K562 (cell line): ENCODE results near the gene MYH15. TPM values are rescaled to one million over a fixed set of nuclear protein-coding genes. Genes with fewer than 3 reads are reported as not detected.

Experiments used
- ATAC-seq: fragments of 200-7000 bp; cut with Tn5 transposase; 3 replicates; pipeline ENCODE4 v1.9.1; 2020; ENCODE audit warnings: moderate library complexity
- BruUV-seq: library from RNA; stranded (reverse); fragments of 400-500 nt; replicated peaks from 2 replicates; lab custom pipeline; 2021; lab: Mats Ljungman, UMichigan
- CTCF ChIA-PET: fragments of 300-600 bp; formaldehyde crosslinking; extraction: SDS; loops from one replicate; lab custom pipeline; 2021; ENCODE audit warnings: low intra/inter-chr PET ratio; lab: Yijun Ruan, JAX
- POLR2A ChIA-PET: fragments of 300-600, 350-650 bp; sonication (Branson Sonifier 250); formaldehyde crosslinking; extraction: SDS; loops from one replicate; lab custom pipeline; 2021; ENCODE audit warnings: antibody characterized with exemption, inconsistent platforms; lab: Yijun Ruan, JAX
- DNase-seq, 4 experiments: peaks; one replicate each; pipeline versions ENCODE4 v3.0.0 to v3.0.0-alpha.2; 2011 to 2018; ENCODE audit warnings: low spot score in 3 of 4, mixed read lengths in 3 of 4; ENCODE audit errors: extremely low read depth in 1 of 4
- FAIRE-seq: peaks from 2 replicates; lab custom pipeline; 2011; peaks lifted over from hg19 to GRCh38; lab: Jason Lieb, UNC
- H2AFZ ChIP-seq: 2 replicates; pipeline ENCODE4 v1.6.0; 2011; ENCODE audit warnings: low read depth, low read length, control low read depth, inconsistent platforms
- H3K27ac ChIP-seq: fragments of 200-600 bp; 3 replicates; pipeline ENCODE4 v1.8.0; 2011; ENCODE audit warnings: low read depth, mild to moderate bottlenecking, control low read depth, inconsistent platforms, low read length, moderate library complexity, mixed read lengths; ENCODE audit errors: extremely low read depth
- H3K27me3 ChIP-seq, 2 experiments: fragments of 300-600 bp in 1 of 2; 2 replicates in 1 of 2; 3 replicates in 1 of 2; pipeline versions ENCODE4 v1.6.0 to v1.8.0; 2011; ENCODE audit warnings: inconsistent platforms in 2 of 2, low read length in 2 of 2, mild to moderate bottlenecking in 1 of 2, mixed read lengths in 1 of 2, moderate library complexity in 1 of 2; ENCODE audit not compliant: control insufficient read depth in 2 of 2, insufficient read depth in 2 of 2
- H3K36me3 ChIP-seq: fragments of 300-600 bp; 3 replicates; pipeline ENCODE4 v1.8.0; 2011; ENCODE audit warnings: mild to moderate bottlenecking, low read length, inconsistent platforms; ENCODE audit not compliant: control insufficient read depth, insufficient read depth
- H3K4me1 ChIP-seq, 2 experiments: fragments of 200-600 bp in 1 of 2; replicated peaks in 1 of 2; 2 replicates in 1 of 2; 3 replicates in 1 of 2; pipeline versions ENCODE4 v1.5.1 to v1.8.0; 2011; ENCODE audit warnings: inconsistent platforms in 2 of 2, low read length in 2 of 2, mild to moderate bottlenecking in 1 of 2, mixed read lengths in 1 of 2, moderate library complexity in 1 of 2; ENCODE audit not compliant: control insufficient read depth in 2 of 2, insufficient read depth in 2 of 2
- H3K4me2 ChIP-seq: 2 replicates; pipeline ENCODE4 v1.6.1; 2011; ENCODE audit warnings: low read length, control low read depth, inconsistent platforms, mixed read lengths; ENCODE audit not compliant: insufficient read depth
- H3K4me3 ChIP-seq: fragments of 200-600 bp; sonication (generic), shearing (Covaris generic); 2 replicates; pipeline ENCODE4 v1.5.1; 2016; ENCODE audit warnings: control low read depth, inconsistent platforms
- H3K79me2 ChIP-seq: fragments of 200-600 bp; 3 replicates; pipeline ENCODE4 v1.8.0; 2011; ENCODE audit warnings: low read length, inconsistent platforms; ENCODE audit not compliant: control insufficient read depth, insufficient read depth
- H3K9ac ChIP-seq, 2 experiments: 2 replicates each; pipeline versions ENCODE4 v1.6.0 to v1.6.1; 2011; ENCODE audit warnings: low read depth in 2 of 2, low read length in 2 of 2, control low read depth in 1 of 2, inconsistent platforms in 1 of 2, mild to moderate bottlenecking in 1 of 2, mixed read lengths in 1 of 2; ENCODE audit not compliant: insufficient read depth in 1 of 2
- H3K9me1 ChIP-seq: one replicate; pipeline ENCODE4 v1.6.0; 2011; ENCODE audit warnings: inconsistent platforms, mild to moderate bottlenecking, low read length, moderate library complexity; ENCODE audit not compliant: control insufficient read depth, insufficient read depth
- H3K9me3 ChIP-seq: replicated peaks from 2 replicates; pipeline ENCODE4 v1.5.1; 2011; ENCODE audit warnings: low read depth, low read length, inconsistent platforms; ENCODE audit not compliant: control insufficient read depth, insufficient read depth
- H4K20me1 ChIP-seq: replicated peaks from 2 replicates; pipeline ENCODE4 v1.6.1; 2011; ENCODE audit warnings: low read length, inconsistent platforms, mixed read lengths; ENCODE audit not compliant: control insufficient read depth, insufficient read depth
- GABPA ChIP-seq: fragments of 200-800 bp; sonication (Bioruptor generic); conservative IDR thresholded peaks from 2 replicates; pipeline ENCODE4 v1.6.1; 2016; ENCODE audit warnings: low read depth, missing genetic modification characterization, missing compliant biosample characterization
- PHF8 ChIP-seq: fragments of 200-600 bp; sonication (generic); IDR thresholded peaks from 2 replicates; pipeline ENCODE4 v1.6.1; 2012; ENCODE audit warnings: mixed run types, mild to moderate bottlenecking, inconsistent platforms, low read length, moderate library complexity, borderline replicate concordance
- ZFP1 ChIP-seq: fragments of 450-650 bp; formaldehyde crosslinking; IDR thresholded peaks from 2 replicates; pipeline ENCODE4 v1.4.0; 2020; ENCODE audit warnings: mild to moderate bottlenecking, mixed read lengths
- ZNF316 ChIP-seq: fragments of 450-650 bp; IDR thresholded peaks from 2 replicates; pipeline ENCODE4 v1.6.1; 2016
- WGBS: fragments of 100-300 bp; shearing (Covaris generic); methylation state at CpG from one replicate; pipeline ENCODE4 v1.1.6; 2016; ENCODE audit warnings: low coverage, mixed read lengths; ENCODE audit not compliant: insufficient coverage; ENCODE audit errors: missing lambda C conversion rate; 5-methylcytosine and 5-hydroxymethylcytosine counted together
- in situ Hi-C: fragments of 300-500 bp; cut with MboI; formaldehyde crosslinking; loops from 4 replicates; pipeline ENCODE4 v1.15.0; 2018; ENCODE audit warnings: inconsistent platforms, mixed read lengths
- intact Hi-C: fragments of 100-400 bp; cut with micrococcal nuclease; formaldehyde crosslinking; loops from 2 replicates; pipeline ENCODE4 v1.14.2; 2022
- polyA plus RNA-seq, 8 experiments: library from polyadenylated mRNA; depleted of rRNA in 4 of 8; stranded (reverse) in 5 of 8; unstranded in 3 of 8; fragments of >200 nt; fragmentation: Nextera tagmentation in 2 of 8; fragmentation: Illumina TruSeq in 1 of 8; extraction: Ambion mirVana in 2 of 8; extraction: Trizol in 1 of 8; gene quantifications; 2 replicates each; pipeline versions ENCODE4 v1.2.1 to v1.2.3, GENCODE V29; 2011 to 2014; ENCODE audit warnings: inconsistent platforms in 1 of 8, missing spikeins in 1 of 8
- total RNA-seq, 7 experiments: library from RNA; depleted of rRNA in 6 of 7; stranded (reverse); fragments of >200 nt in 6 of 7; fragmentation: Illumina TruSeq in 2 of 7; extraction: Trizol in 2 of 7; gene quantifications; 2 replicates each; pipeline versions ENCODE4 v1.2.1 to v1.2.3, GENCODE V29; 2011 to 2021; ENCODE audit warnings: low replicate concordance in 1 of 7

The MYH15 gene
- total and polyA plus RNA-seq, 9 of the 15 experiments (the other 6 are each of a cell fraction or from before 2014, with no cell fraction given): 0.03 to 0.29 (median 0.12) TPM

DNA sequence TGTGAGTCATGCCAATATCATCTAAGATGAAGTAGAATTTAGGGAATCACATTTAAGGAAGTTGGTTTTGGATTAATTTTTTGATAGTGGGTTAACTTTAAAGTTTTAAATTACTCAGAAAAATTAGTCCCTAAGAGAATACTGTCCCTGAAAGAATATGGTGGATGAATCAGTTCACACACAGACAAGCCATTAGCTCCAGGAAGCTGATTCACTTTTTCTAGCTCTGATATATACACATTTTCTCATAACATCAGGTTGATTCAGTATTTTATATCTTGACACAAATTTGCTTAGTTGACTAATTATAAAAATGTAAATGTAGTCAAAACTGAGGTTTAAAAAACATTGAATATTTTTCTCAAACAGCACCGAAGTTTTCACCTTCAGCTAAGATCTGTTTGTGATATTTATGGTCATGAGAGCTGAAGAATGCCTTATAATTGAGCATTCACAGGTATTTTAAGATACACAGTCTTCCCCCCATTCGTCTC lies 55.1 kb downstream of the MYH15 start:
- H3K4me3 ChIP-seq: no peak overlapping the region
- no peaks in the 10 kb centered on the region for H4K20me1 ChIP-seq
- H3K79me2 ChIP-seq: no peaks in the 10 kb centered on the region
- FAIRE-seq: no peak
- 0% methylated on average over 2 of the region's 2 CpGs for WGBS
- ChIA-PET CTCF (no interaction called here), POLR2A (interaction anchor here (0.7 kb wide), 1 partner anchor 136 kb away, joined by 3 read pairs; no protein-coding TSS in a partner anchor)
- in situ Hi-C loops: no loop called here
- no peaks in the 10 kb centered on the region for H3K4me1 ChIP-seq
- no TSS peak for BruUV-seq
- H3K9ac ChIP-seq: no peak overlapping the region
- no peaks in the 10 kb centered on the region for H3K9me3 ChIP-seq
- DNase-seq: no peak
- intact Hi-C loops: no loop called here
- no peaks in the 10 kb centered on the region for H3K9me1 ChIP-seq
- no peak overlapping the region for H2AFZ ChIP-seq
- TF ChIP-seq ZNF316 (peak; percentile 62; the same call in 1 of the 2 replicates), ZFP1 (CRISPR knock-in tag) (no peak)
- no peaks in the 10 kb centered on the region for H3K27me3 ChIP-seq
- H3K27ac ChIP-seq: no peak overlapping the region
- no peak for ATAC-seq
- no peaks in the 10 kb centered on the region for H3K36me3 ChIP-seq
- H3K4me2 ChIP-seq: no peak overlapping the region

DNA sequence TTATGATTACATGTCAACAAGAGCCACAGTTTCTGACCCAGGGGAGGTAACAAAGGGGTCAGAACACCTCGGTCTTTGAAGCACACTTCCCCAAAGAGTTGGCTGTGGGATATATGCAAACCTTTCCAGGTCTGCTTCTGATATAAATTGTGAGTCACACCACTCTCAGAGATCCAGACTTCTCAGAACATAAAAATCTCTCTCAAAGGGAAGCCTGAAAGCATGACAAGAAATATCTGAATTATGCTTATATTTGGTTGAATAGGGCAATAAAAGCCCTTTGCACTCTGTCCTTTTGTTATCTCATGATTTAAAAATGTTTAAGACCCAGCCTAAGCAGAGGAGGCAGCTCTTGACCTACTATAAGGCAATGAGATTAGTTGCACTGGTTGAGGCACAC lies 56.8 kb downstream of the MYH15 start:
- no peak overlapping the region for H3K27ac ChIP-seq
- in situ Hi-C loops: no loop called here
- POLR2A ChIA-PET: no interaction called here
- DNase-seq: no peak
- no peaks in the 10 kb centered on the region for H3K27me3 ChIP-seq
- intact Hi-C loops: no loop called here
- ATAC-seq: no peak
- H3K36me3 ChIP-seq: no peaks in the 10 kb centered on the region
- WGBS: 0% methylated on average over 1 of the region's 1 CpG
- CTCF ChIA-PET: no interaction called here
- H3K9me3 ChIP-seq: no peaks in the 10 kb centered on the region
- H3K9ac ChIP-seq: no peak overlapping the region
- H4K20me1 ChIP-seq: no peaks in the 10 kb centered on the region
- H2AFZ ChIP-seq: no peak overlapping the region
- H3K4me2 ChIP-seq: no peak overlapping the region
- H3K9me1 ChIP-seq: no peaks in the 10 kb centered on the region
- H3K79me2 ChIP-seq: no peaks in the 10 kb centered on the region
- H3K4me3 ChIP-seq: no peak overlapping the region
- BruUV-seq: no TSS peak
- FAIRE-seq: no peak
- no peaks in the 10 kb centered on the region for H3K4me1 ChIP-seq
- TF ChIP-seq GABPA (tag): no peak
- no peak for TF ChIP-seq PHF8
